B cell (primary cell): ENCODE data around the gene DLX3. TPM values are rescaled to one million over a fixed set of nuclear protein-coding genes. Genes with fewer than 3 reads are reported as not detected.

ENCODE experiments used
- ATAC-seq: fragments of 200-7000 bp; cut with Tn5 transposase; one replicate; pipeline ENCODE4 v1.10.0; 2021; ENCODE audit warnings: low read depth, mild to moderate bottlenecking, moderate number of reproducible peaks, moderate library complexity
- CTCF ChIA-PET: fragments of 350-600 bp; sonication (Branson Sonifier 250); formaldehyde crosslinking; loops from one replicate; lab custom pipeline; 2021; ENCODE audit warnings: antibody characterized with exemption, inconsistent platforms; lab: Charles Lee
- POLR2A ChIA-PET: fragments of 350-600 bp; sonication (Branson Sonifier 250); formaldehyde crosslinking; loops from one replicate; lab custom pipeline; 2021; ENCODE audit warnings: antibody characterized with exemption; lab: Charles Lee
- DNase-seq: peaks from one replicate; pipeline ENCODE4 v3.0.0; 2013
- H2AFZ ChIP-seq: 2 replicates; pipeline ENCODE4 v1.6.1; 2012; ENCODE audit warnings: mild to moderate bottlenecking, low read depth, low read length; ENCODE audit not compliant: insufficient read depth, poor library complexity, severe bottlenecking
- H3K27ac ChIP-seq, 2 donors: 1 replicate in 1 of 2; 2 replicates in 1 of 2; pipeline ENCODE4 v1.5.1; 2012 to 2013; ENCODE audit warnings: low read length in 2 of 2, mild to moderate bottlenecking in 2 of 2, moderate library complexity in 1 of 2
- H3K27me3 ChIP-seq, 4 experiments: fragments of 200-600 bp in 1 of 4; sonication (generic) in 1 of 4; replicated peaks in 1 of 4; 1 replicate in 2 of 4; 2 replicates in 2 of 4; pipeline versions ENCODE4 v1.6.1 to v1.7.0; 2013 to 2016; ENCODE audit warnings: low read length in 3 of 4, mild to moderate bottlenecking in 2 of 4, mixed read lengths in 1 of 4, moderate library complexity in 1 of 4; ENCODE audit not compliant: insufficient read depth in 4 of 4, control insufficient read depth in 3 of 4; ENCODE audit errors: control extremely low read depth in 1 of 4
- H3K36me3 ChIP-seq, 2 experiments: replicated peaks in 1 of 2; 1 replicate in 1 of 2; 2 replicates in 1 of 2; pipeline versions ENCODE4 v1.6.1 to v1.7.1; 2013; ENCODE audit warnings: low read length in 1 of 2; ENCODE audit not compliant: insufficient read depth in 2 of 2, control insufficient read depth in 1 of 2; ENCODE audit errors: control extremely low read depth in 1 of 2, extremely low read depth in 1 of 2
- H3K4me1 ChIP-seq, 2 donors: fragments of 200-600 bp in 1 of 2; sonication (generic) in 1 of 2; 1 replicate in 1 of 2; 2 replicates in 1 of 2; pipeline versions ENCODE4 v1.5.1 to v1.6.1; 2013 to 2017; ENCODE audit warnings: low read length in 2 of 2; ENCODE audit not compliant: control insufficient read depth in 2 of 2, insufficient read depth in 2 of 2
- H3K4me2 ChIP-seq: replicated peaks from 2 replicates; pipeline ENCODE3; 2012; ENCODE audit warnings: mild to moderate bottlenecking, low read depth, low read length; ENCODE audit not compliant: poor library complexity, severe bottlenecking
- H3K4me3 ChIP-seq, 5 experiments: fragments of 200-600 bp in 1 of 5; sonication (generic) in 1 of 5; 1 replicate in 3 of 5; 2 replicates in 2 of 5; pipeline versions ENCODE4 v1.5.1 to v1.7.0; 2011 to 2016; ENCODE audit warnings: low read length in 4 of 5, mild to moderate bottlenecking in 4 of 5, low read depth in 2 of 5, control low read depth in 1 of 5, moderate library complexity in 1 of 5; ENCODE audit not compliant: insufficient read depth in 1 of 5; ENCODE audit errors: control extremely low read depth in 1 of 5, extremely low read depth in 1 of 5
- H3K79me2 ChIP-seq: fragments of 200-600 bp; sonication (generic); one replicate; pipeline ENCODE4 v1.6.0; 2016; ENCODE audit warnings: low read length; ENCODE audit not compliant: control insufficient read depth, insufficient read depth
- H3K9ac ChIP-seq: fragments of 200-600 bp; sonication (generic); 2 replicates; pipeline ENCODE4 v1.6.1; 2017; ENCODE audit warnings: mild to moderate bottlenecking, low read length, moderate library complexity
- H3K9me3 ChIP-seq, 3 donors: one replicate each; pipeline versions ENCODE4 v1.6.1 to v1.7.1; 2013; ENCODE audit warnings: low read length in 2 of 3; ENCODE audit not compliant: control insufficient read depth in 2 of 3, insufficient read depth in 1 of 3; ENCODE audit errors: control extremely low read depth in 1 of 3
- H4K20me1 ChIP-seq: 2 replicates; pipeline ENCODE4 v1.6.0; 2012; ENCODE audit warnings: mild to moderate bottlenecking, low read length; ENCODE audit not compliant: insufficient read depth, control insufficient read depth, poor library complexity, severe bottlenecking
- H3K27ac Mint-ChIP-seq: one replicate; pipeline ENCODE4 v1.8.0; 2021; ENCODE audit warnings: mixed read lengths
- H3K27me3 Mint-ChIP-seq: one replicate; pipeline ENCODE4 v1.8.0; 2021; ENCODE audit warnings: mixed read lengths
- H3K4me1 Mint-ChIP-seq: one replicate; pipeline ENCODE4 v1.8.0; 2021; ENCODE audit warnings: mixed read lengths
- H3K4me3 Mint-ChIP-seq: one replicate; pipeline ENCODE4 v1.8.0; 2021; ENCODE audit warnings: mixed read lengths
- H3K9me3 Mint-ChIP-seq: one replicate; pipeline ENCODE4 v1.8.0; 2022; ENCODE audit warnings: mixed read lengths; ENCODE audit not compliant: insufficient read depth
- EZH2 ChIP-seq: IDR thresholded peaks from 2 replicates; pipeline ENCODE4 v1.6.1; 2012; ENCODE audit warnings: borderline replicate concordance, low read depth, mild to moderate bottlenecking, moderate library complexity, low read length; ENCODE audit not compliant: insufficient read depth, poor library complexity, severe bottlenecking
- WGBS: methylation state at CpG from one replicate; pipeline ENCODE4 v1.1.5; 2013; ENCODE audit warnings: missing lambda C conversion rate; ENCODE audit not compliant: insufficient coverage; 5-methylcytosine and 5-hydroxymethylcytosine counted together
- intact Hi-C: fragments of 100-400 bp; cut with micrococcal nuclease; formaldehyde crosslinking; loops from one replicate; pipeline ENCODE4 v1.10.0; 2022
- polyA plus RNA-seq: library from polyadenylated mRNA; depleted of rRNA; stranded (reverse); fragments of >200 nt; gene quantifications from 2 replicates; pipeline ENCODE4 v1.2.3, GENCODE V29; 2012
- total RNA-seq, 2 donors: library from RNA; stranded (reverse); fragments of 120-200 nt in 1 of 2; gene quantifications; 1 replicate in 1 of 2; 2 replicates in 1 of 2; pipeline versions ENCODE4 v1.2.3 to v1.2.4, GENCODE V29; 2013 to 2022
- TF ChIP-seq, protein P1 (sequence below): fragments of 200-600 bp; IDR thresholded peaks from one replicate; pipeline ENCODE4 v1.8.0; 2022; ENCODE audit warnings: antibody characterized with exemption, mild to moderate bottlenecking

DLX3 gene
- total and polyA plus RNA-seq, 2 donors (not counting 1 experiment from before 2014, with no cell fraction given) = not detected

DNA sequence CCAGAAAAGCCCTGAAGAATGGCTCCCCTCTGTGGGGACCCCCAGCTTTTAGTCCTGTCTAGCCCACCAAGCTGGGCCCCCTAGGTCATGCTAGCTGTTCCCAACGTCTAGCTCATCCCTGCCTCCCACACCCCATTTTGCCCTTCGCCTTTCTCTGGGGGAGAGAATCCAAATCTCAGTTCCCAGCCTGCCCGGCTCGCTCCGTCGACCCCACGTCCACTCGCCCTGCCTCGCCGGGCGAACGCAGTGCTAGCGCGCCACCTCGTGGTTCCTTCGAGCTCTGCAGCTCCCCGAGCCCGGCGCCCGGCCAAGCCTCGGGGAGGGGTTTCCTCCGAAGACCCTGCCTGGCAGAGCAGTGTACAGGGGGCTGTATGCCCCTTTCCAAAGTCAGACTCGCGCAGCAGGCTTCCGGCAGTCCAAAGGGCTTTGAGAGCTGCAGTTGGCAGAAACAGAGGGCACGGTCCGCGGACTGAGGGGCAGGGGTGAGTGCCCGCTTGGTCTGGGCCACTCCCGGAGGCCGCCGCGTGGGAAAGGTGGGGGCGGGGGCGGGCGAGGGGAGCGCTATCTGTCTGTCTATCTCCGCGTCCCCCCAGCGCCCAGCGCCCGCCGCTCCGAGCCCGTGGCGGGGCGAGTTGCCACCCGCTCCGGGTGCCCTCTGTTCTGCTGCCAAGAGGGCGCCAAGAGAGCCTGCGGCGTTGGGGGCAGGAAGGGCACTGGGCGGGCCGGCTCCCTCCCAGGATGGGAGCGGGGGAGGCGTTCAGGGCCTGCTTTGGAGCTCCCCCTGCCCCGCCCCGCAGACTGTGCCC, 1.7 kb upstream of the DLX3 start:
- Mint-ChIP-seq H3K4me1 (peaks cover 44% of the 10 kb centered on the region), H3K4me3 (peak overlapping the region; percentile 73), H3K9me3 (no peaks in the 10 kb centered on the region), H3K27me3 (peaks cover 79% of the 10 kb centered on the region), H3K27ac (peak overlapping the region; percentile 60)
- ATAC-seq (peak; percentile 69), DNase-seq (peak; percentile 77)
- H3K27me3 ChIP-seq = peaks cover 0 to 86% (median 59%) of the 10 kb centered on the region in 4 experiments
- H3K9ac ChIP-seq = peak overlapping the region; percentile 53
- peak overlapping the region; percentile 83 for H3K4me2 ChIP-seq
- H3K79me2 ChIP-seq = no peaks in the 10 kb centered on the region
- ChIA-PET POLR2A (interaction anchor here (0.6 kb wide), 1 partner anchor 35 kb away, joined by 5 read pairs; no protein-coding TSS in a partner anchor), CTCF (interaction anchor here (0.6 to 7.0 kb wide), 57 partner anchors 9 to 654 kb away, joined by 3 to 186 read pairs (median 5); partner anchors contain the start of genes DLX4, ITGA3, PDK2 and TAC4)
- peak overlapping the region in 2 of 5 experiments; percentile 31 to 52 for H3K4me3 ChIP-seq
- intact Hi-C loops = no loop called here
- no peak overlapping the region for H3K27ac ChIP-seq
- H3K9me3 ChIP-seq = peaks cover 0 to 25% (median 0%) of the 10 kb centered on the region in 3 donors
- peaks cover 43 to 47% of the 10 kb centered on the region in 2 donors for H3K4me1 ChIP-seq
- WGBS = 1% methylated on average over 57 of the region's 58 CpGs
- H2AFZ ChIP-seq = peak overlapping the region; percentile 76
- no peaks in the 10 kb centered on the region for H4K20me1 ChIP-seq
- H3K36me3 ChIP-seq = no peaks in the 10 kb centered on the region
- no peak for TF ChIP-seq EZH2
- TF ChIP-seq, protein P1, sequence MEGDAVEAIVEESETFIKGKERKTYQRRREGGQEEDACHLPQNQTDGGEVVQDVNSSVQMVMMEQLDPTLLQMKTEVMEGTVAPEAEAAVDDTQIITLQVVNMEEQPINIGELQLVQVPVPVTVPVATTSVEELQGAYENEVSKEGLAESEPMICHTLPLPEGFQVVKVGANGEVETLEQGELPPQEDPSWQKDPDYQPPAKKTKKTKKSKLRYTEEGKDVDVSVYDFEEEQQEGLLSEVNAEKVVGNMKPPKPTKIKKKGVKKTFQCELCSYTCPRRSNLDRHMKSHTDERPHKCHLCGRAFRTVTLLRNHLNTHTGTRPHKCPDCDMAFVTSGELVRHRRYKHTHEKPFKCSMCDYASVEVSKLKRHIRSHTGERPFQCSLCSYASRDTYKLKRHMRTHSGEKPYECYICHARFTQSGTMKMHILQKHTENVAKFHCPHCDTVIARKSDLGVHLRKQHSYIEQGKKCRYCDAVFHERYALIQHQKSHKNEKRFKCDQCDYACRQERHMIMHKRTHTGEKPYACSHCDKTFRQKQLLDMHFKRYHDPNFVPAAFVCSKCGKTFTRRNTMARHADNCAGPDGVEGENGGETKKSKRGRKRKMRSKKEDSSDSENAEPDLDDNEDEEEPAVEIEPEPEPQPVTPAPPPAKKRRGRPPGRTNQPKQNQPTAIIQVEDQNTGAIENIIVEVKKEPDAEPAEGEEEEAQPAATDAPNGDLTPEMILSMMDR = peak; percentile 98

DNA sequence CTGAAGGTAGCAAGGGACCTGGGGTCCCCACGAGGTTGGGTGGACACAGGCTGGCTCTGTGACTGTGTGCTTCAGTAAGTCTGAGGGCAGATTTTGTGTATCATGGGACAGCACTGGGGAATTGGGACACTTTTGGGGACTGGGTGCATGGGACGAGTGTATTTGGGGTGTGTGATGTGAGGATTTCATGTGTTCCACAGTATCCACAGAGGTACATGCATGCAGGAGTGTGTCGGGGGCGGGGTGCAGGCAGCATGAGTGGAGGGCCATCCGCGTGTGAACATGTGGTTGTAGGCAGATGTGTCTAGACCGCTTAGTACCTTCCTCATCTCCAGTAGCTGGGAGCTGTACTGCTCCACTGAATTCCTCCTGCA, 1.1 kb upstream of the DLX3 start:
- Mint-ChIP-seq H3K27me3 (peaks cover 74% of the 10 kb centered on the region), H3K4me1 (peaks cover 44% of the 10 kb centered on the region), H3K27ac (peak overlapping the region; percentile 15), H3K4me3 (peak overlapping the region; percentile 73), H3K9me3 (no peaks in the 10 kb centered on the region)
- no peak overlapping the region for H3K4me3 ChIP-seq
- H3K27ac ChIP-seq = no peak overlapping the region
- DNase-seq (peak; percentile 38), ATAC-seq (no peak)
- no peaks in the 10 kb centered on the region for H4K20me1 ChIP-seq
- intact Hi-C loops = no loop called here
- CTCF ChIA-PET = interaction anchor here (0.8 to 7.0 kb wide), 44 partner anchors 8 to 588 kb away, joined by 3 to 186 read pairs (median 6); partner anchors contain the start of genes DLX4, ITGA3 and PDK2
- H3K36me3 ChIP-seq = no peaks in the 10 kb centered on the region
- H3K79me2 ChIP-seq = no peaks in the 10 kb centered on the region
- H3K4me2 ChIP-seq = peak overlapping the region; percentile 83
- H3K27me3 ChIP-seq = peaks cover 0 to 87% (median 60%) of the 10 kb centered on the region in 4 experiments
- WGBS = 13% methylated on average over 3 of the region's 7 CpGs
- H2AFZ ChIP-seq = no peak overlapping the region
- TF ChIP-seq, protein P1 = no peak
- TF ChIP-seq EZH2 = no peak
- POLR2A ChIA-PET = no interaction called here
- H3K9me3 ChIP-seq = peaks cover 0 to 25% (median 0%) of the 10 kb centered on the region in 3 donors
- H3K9ac ChIP-seq = no peak overlapping the region
- H3K4me1 ChIP-seq = peaks cover 43 to 47% of the 10 kb centered on the region in 2 donors
